Heart right ventricle (tissue), 16 donors: ENCODE data around the gene OR2C3. TPM values are rescaled to one million over a fixed set of nuclear protein-coding genes. Genes with fewer than 3 reads are reported as not detected.

ENCODE experiments used
- ATAC-seq, 8 donors: fragments of 200-7000 bp; cut with Tn5 transposase; one replicate each; pipeline ENCODE4 v1.9.1; 2020; ENCODE audit warnings: mild to moderate bottlenecking in 8 of 8, moderate library complexity in 8 of 8, moderate number of reproducible peaks in 1 of 8
- DNase-seq, 2 donors: peaks; one replicate each; pipeline ENCODE4 v3.0.0-alpha.2; 2020
- H3K27ac ChIP-seq, 10 donors: fragments of 200-600 bp; sonication (generic) in 2 of 10; one replicate each; pipeline versions ENCODE4 v1.5.0 to v1.8.0; 2020 to 2022; ENCODE audit warnings: mild to moderate bottlenecking in 3 of 10
- H3K27me3 ChIP-seq, 7 donors: fragments of 200-600 bp; one replicate each; pipeline ENCODE4 v1.8.0; 2021 to 2022; ENCODE audit warnings: mild to moderate bottlenecking in 2 of 7
- H3K36me3 ChIP-seq, 9 donors: fragments of 200-600 bp; sonication (generic) in 1 of 9; one replicate each; pipeline versions ENCODE4 v1.5.0 to v1.8.0; 2020 to 2022; ENCODE audit warnings: mild to moderate bottlenecking in 2 of 9
- H3K4me1 ChIP-seq, 9 donors: fragments of 200-600 bp; sonication (generic) in 1 of 9; one replicate each; pipeline versions ENCODE4 v1.5.0 to v1.8.0; 2020 to 2022; ENCODE audit warnings: mild to moderate bottlenecking in 4 of 9
- H3K4me3 ChIP-seq, 10 donors: fragments of 200-600 bp; sonication (generic) in 2 of 10; one replicate each; pipeline versions ENCODE4 v1.5.0 to v1.8.0; 2020 to 2022; ENCODE audit warnings: mild to moderate bottlenecking in 7 of 10, moderate library complexity in 2 of 10
- H3K9me3 ChIP-seq, 11 donors: fragments of 200-600 bp in 10 of 11; sonication (generic) in 2 of 11; one replicate each; pipeline versions ENCODE4 v1.5.0 to v1.8.0; 2013 to 2022; ENCODE audit warnings: mild to moderate bottlenecking in 2 of 11, control low read depth in 1 of 11, moderate library complexity in 1 of 11
- CTCF ChIP-seq, 9 donors: fragments of 200-600 bp; sonication (generic) in 2 of 9; IDR thresholded peaks; one replicate each; pipeline versions ENCODE4 v1.5.0 to v1.8.0; 2021 to 2022; ENCODE audit warnings: antibody characterized with exemption in 9 of 9, mild to moderate bottlenecking in 5 of 9, moderate library complexity in 1 of 9
- WGBS, 2 donors: extraction: QIAGEN DNeasy Blood & Tissue Kit; methylation state at CpG; one replicate each; pipeline ENCODE4 v1.1.7; 2013; ENCODE audit warnings: inconsistent platforms in 1 of 2; 5-methylcytosine and 5-hydroxymethylcytosine counted together
- intact Hi-C, 10 donors: fragments of 100-400 bp; cut with DNase I; formaldehyde crosslinking; loops; one replicate each; pipeline versions ENCODE4 v1.11.1 to v1.14.2; 2022
- polyA plus RNA-seq, 2 donors: library from polyadenylated mRNA; stranded (reverse); fragments of 200-250 nt; gene quantifications; one replicate each; pipeline ENCODE4 v1.2.3, GENCODE V29; 2013
- total RNA-seq, 10 donors: library from RNA; stranded (reverse); fragmentation: NEBNext Ultra II Directional in 3 of 10; extraction: Animal tissue kit (Norgen Biotek cat#: 25700) in 3 of 10; gene quantifications; one replicate each; pipeline versions ENCODE4 v1.2.1 to v1.2.4, GENCODE V29; 2021 to 2023
- donor health status: Arrhythmogenic right ventricular cardiomyopathy.
- donor health status: ischemic (EF 13 %, LVEDD 7.1; RV severe dilation, severe dysfunction).
- donor health status: healthy with polysubstance abuse.
- donor health status: DM: no; HTN: yes; CAD: no.
- donor health status: DM: no; HTN: no; CAD: no.
- donor health status: ischemic (EF 25% LVEDD 6.9; RV normal size, moderate dysfunction).
- donor health status: ischemic (EF 25% LVEDD 5.7; RV mildly dilated, moderate dysfunction).
- donor health status: healthy.
- donor health status: DM: yes; HTN: yes; CAD: no.
- donor health status: Ischemic cardiomyopathy.
- donor health status: ischemic (EF 35%, LVEDD 5.7; RV mildly dilated, moderate dysfunction).
- donor health status: nonischemic (EF 11% LVEDD 7.7; RV severe dilation, severe dysfunction).
- donor health status: DM: yes; HTN: yes; CAD: no.
- donor health status: PGD.
- donor health status: ischemic (EF 29% LVEDD 5.4; RV normal size, mild dysfunction).
- donor health status: nonischemic (EF 23%, LVEDD 6.1; RV moderate dilation, normal function).

Gene OR2C3
- total and polyA plus RNA-seq, 12 donors, result under 0.01 to 0.02 TPM; not detected in 10

GRCh38 chr1:247574236-247574635, 38.0 kb upstream of the OR2C3 start:
- Histone ChIP-seq H3K36me3 (no peaks in the 10 kb centered on the region), H3K4me1 (no peaks in the 10 kb centered on the region), H3K27ac (no peak overlapping the region), H3K4me3 (no peak overlapping the region), H3K9me3 (peaks cover 0 to 18% (median 0%) of the 10 kb centered on the region in 11 donors), H3K27me3 (no peaks in the 10 kb centered on the region)
- no peak for TF ChIP-seq CTCF (IDR thresholded peaks at IDR 0.05)
- intact Hi-C loops, result no loop called here
- DNase-seq, result no peak
- ATAC-seq, result no peak
- 53 to 63% methylated on average over 1 of the region's 1 CpG for WGBS, 2 donors

- no peak for ATAC-seq
- no peak for TF ChIP-seq CTCF (IDR thresholded peaks at IDR 0.05)
Observed at GRCh38 chr1:247562198-247562597, 26.0 kb upstream of the OR2C3 start.

GRCh38 chr1:247561711-247562110, 25.5 kb upstream of the OR2C3 start:
- no peak for TF ChIP-seq CTCF (IDR thresholded peaks at IDR 0.05)
- H3K27ac ChIP-seq, result no peak overlapping the region
- 69 to 72% methylated on average over 10 of the region's 10 CpGs for WGBS, 2 donors

More at GRCh38 chr1:247562198-247562597, 26.0 kb upstream of the OR2C3 start:
- H3K9me3 ChIP-seq, result peaks cover 0 to 4% (median 0%) of the 10 kb centered on the region in 11 donors
- H3K4me1 ChIP-seq, result no peaks in the 10 kb centered on the region
- WGBS, 2 donors, result 61 to 65% methylated on average over 9 of the region's 9 CpGs
- intact Hi-C loops, result no loop called here
- DNase-seq, result no peak
- H3K27ac ChIP-seq, result no peak overlapping the region
- H3K27me3 ChIP-seq, result no peaks in the 10 kb centered on the region
- H3K36me3 ChIP-seq, result no peaks in the 10 kb centered on the region
- H3K4me3 ChIP-seq, result no peak overlapping the region

GRCh38 chr1:247557926-247558674, 21.9 kb upstream of the OR2C3 start:
- no peaks in the 10 kb centered on the region for H3K36me3 ChIP-seq
- no peaks in the 10 kb centered on the region for H3K9me3 ChIP-seq
- no peak overlapping the region for H3K4me3 ChIP-seq
- no peak overlapping the region for H3K27ac ChIP-seq
- intact Hi-C loops, result no loop called here
- no peak for ATAC-seq
- TF ChIP-seq CTCF (IDR thresholded peaks at IDR 0.05), result no peak
- H3K27me3 ChIP-seq, result no peaks in the 10 kb centered on the region
- no peaks in the 10 kb centered on the region for H3K4me1 ChIP-seq
- 67 to 72% methylated on average over 2 of the region's 2 CpGs for WGBS, 2 donors
- no peak for DNase-seq

More at GRCh38 chr1:247561711-247562110, 25.5 kb upstream of the OR2C3 start:
- no peaks in the 10 kb centered on the region for H3K4me1 ChIP-seq
- H3K4me3 ChIP-seq, result no peak overlapping the region
- H3K36me3 ChIP-seq, result no peaks in the 10 kb centered on the region
- ATAC-seq, result no peak
- no peak for DNase-seq
- H3K9me3 ChIP-seq, result no peaks in the 10 kb centered on the region
- no peaks in the 10 kb centered on the region for H3K27me3 ChIP-seq
- intact Hi-C loops, result no loop called here
